K562 (cell line): ENCODE data around the gene CACTIN. TPM values are rescaled to one million over a fixed set of nuclear protein-coding genes. Genes with fewer than 3 reads are reported as not detected.
A peak's percentile ranks its signal among the peaks of the same experiment; 100 is the strongest.

ENCODE experiments used
- CBFB ChIP-seq: sonication (generic); formaldehyde crosslinking; IDR thresholded peaks from 2 replicates; pipeline ENCODE4 v1.4.0; 2020; ENCODE audit warnings: mild to moderate bottlenecking, missing genetic modification reagents
- ELF2 ChIP-seq: fragments of 250-450 bp; sonication (Bioruptor Pico); IDR thresholded peaks from 2 replicates; pipeline ENCODE4 v1.5.0; 2021; ENCODE audit warnings: mild to moderate bottlenecking
- GTF2A2 ChIP-seq: IDR thresholded peaks from 2 replicates; pipeline ENCODE4 v1.6.1; 2016; ENCODE audit warnings: mild to moderate bottlenecking, missing genetic modification characterization, missing compliant biosample characterization
- HES1 ChIP-seq: fragments of 450-650 bp; IDR thresholded peaks from 2 replicates; pipeline ENCODE4 v1.6.1; 2016; ENCODE audit warnings: low read depth, mild to moderate bottlenecking, moderate library complexity
- HNRNPK ChIP-seq: fragments of 200-400 bp; formaldehyde crosslinking; IDR thresholded peaks from one replicate; pipeline ENCODE4 v1.6.1; 2018; ENCODE audit warnings: mild to moderate bottlenecking, low read depth, low read length; ENCODE audit not compliant: poor library complexity, severe bottlenecking
- HNRNPL ChIP-seq: fragments of 200-400 bp; formaldehyde crosslinking; IDR thresholded peaks from 2 replicates; pipeline ENCODE4 v1.6.1; 2017; ENCODE audit warnings: low read depth, mild to moderate bottlenecking, low read length
- ILK ChIP-seq: fragments of 450-650 bp; IDR thresholded peaks from 2 replicates; pipeline ENCODE4 v1.6.1; 2016; ENCODE audit warnings: missing genetic modification characterization, low read depth, mild to moderate bottlenecking, missing compliant biosample characterization, moderate library complexity, borderline replicate concordance
- JUNB ChIP-seq: fragments of 450-650 bp; formaldehyde crosslinking; conservative IDR thresholded peaks from 2 replicates; pipeline ENCODE4 v1.4.0; 2020; ENCODE audit warnings: mild to moderate bottlenecking
- KHSRP ChIP-seq: fragments of 450-650 bp; IDR thresholded peaks from 2 replicates; pipeline ENCODE4 v1.6.1; 2017
- L3MBTL2 ChIP-seq: fragments of 450-650 bp; IDR thresholded peaks from 2 replicates; pipeline ENCODE4 v1.6.1; 2016; ENCODE audit warnings: mild to moderate bottlenecking, moderate library complexity
- MEIS2 ChIP-seq: fragments of 450-650 bp; IDR thresholded peaks from 2 replicates; pipeline ENCODE4 v1.6.1; 2014; ENCODE audit warnings: mild to moderate bottlenecking; ENCODE audit not compliant: partially characterized antibody
- NKRF ChIP-seq: fragments of 450-650 bp; IDR thresholded peaks from 2 replicates; pipeline ENCODE4 v1.6.1; 2016; ENCODE audit warnings: borderline replicate concordance
- OTX1 ChIP-seq: fragments of 450-650 bp; formaldehyde crosslinking; IDR thresholded peaks from 2 replicates; pipeline ENCODE4 v1.4.0; 2022; ENCODE audit warnings: mild to moderate bottlenecking
- PBX2 ChIP-seq, 2 experiments: IDR thresholded peaks in 1 of 2; conservative IDR thresholded peaks in 1 of 2; 2 replicates each; pipeline ENCODE4 v1.6.1; 2016; ENCODE audit warnings: low read depth in 2 of 2, mild to moderate bottlenecking in 1 of 2, missing compliant biosample characterization in 1 of 2, missing genetic modification characterization in 1 of 2, moderate library complexity in 1 of 2
- POLR2G ChIP-seq: fragments of 200-400 bp; formaldehyde crosslinking; IDR thresholded peaks from 2 replicates; pipeline ENCODE4 v1.6.1; 2017; ENCODE audit warnings: low read depth, mild to moderate bottlenecking, antibody characterized with exemption, low read length, moderate library complexity
- RNF2 ChIP-seq: sonication (generic); IDR thresholded peaks from 2 replicates; pipeline ENCODE4 v1.6.1; 2016
- polyA plus RNA-seq, 8 experiments: library from polyadenylated mRNA; depleted of rRNA in 4 of 8; stranded (reverse) in 5 of 8; unstranded in 3 of 8; fragments of >200 nt; fragmentation: Nextera tagmentation in 2 of 8; fragmentation: Illumina TruSeq in 1 of 8; extraction: Ambion mirVana in 2 of 8; extraction: Trizol in 1 of 8; gene quantifications; 2 replicates each; pipeline versions ENCODE4 v1.2.1 to v1.2.3, GENCODE V29; 2011 to 2014; ENCODE audit warnings: inconsistent platforms in 1 of 8, missing spikeins in 1 of 8
- total RNA-seq, 7 experiments: library from RNA; depleted of rRNA in 6 of 7; stranded (reverse); fragments of >200 nt in 6 of 7; fragmentation: Illumina TruSeq in 2 of 7; extraction: Trizol in 2 of 7; gene quantifications; 2 replicates each; pipeline versions ENCODE4 v1.2.1 to v1.2.3, GENCODE V29; 2011 to 2021; ENCODE audit warnings: low replicate concordance in 1 of 7

CACTIN gene
- total and polyA plus RNA-seq, 9 of the 15 experiments (the other 6 are each of a cell fraction or from before 2014, with no cell fraction given): 0.15 to 49.2 (median 15.0) TPM

GRCh38 chr19:3576696-3577443, 49.7 kb downstream of the CACTIN start (continued):
- TF ChIP-seq HES1 (no peak), L3MBTL2 (peak; percentile 28; the same call in 1 of the 2 replicates), PBX2 (CRISPR knock-in tag; IDR thresholded peaks at IDR 0.05; ENCODE audit: low read depth) (no peak), PBX2 (tag; conservative IDR thresholded peaks at IDR 0.05; ENCODE audit: low read depth) (no peak), HNRNPK (peak; percentile 91), OTX1 (CRISPR knock-in tag) (no peak), JUNB (CRISPR knock-in tag) (no peak), MEIS2 (no peak), HNRNPL (peak; percentile 31; the same call in 1 of the 2 replicates), ELF2 (CRISPR knock-in tag) (no peak), NKRF (no peak), POLR2G (peak; percentile 70), RNF2 (no peak), GTF2A2 (tag) (no peak), CBFB (CRISPR knock-in tag) (no peak), ILK (no peak), KHSRP (no peak)
